ENCODE data around the gene BBS9.

DNA sequence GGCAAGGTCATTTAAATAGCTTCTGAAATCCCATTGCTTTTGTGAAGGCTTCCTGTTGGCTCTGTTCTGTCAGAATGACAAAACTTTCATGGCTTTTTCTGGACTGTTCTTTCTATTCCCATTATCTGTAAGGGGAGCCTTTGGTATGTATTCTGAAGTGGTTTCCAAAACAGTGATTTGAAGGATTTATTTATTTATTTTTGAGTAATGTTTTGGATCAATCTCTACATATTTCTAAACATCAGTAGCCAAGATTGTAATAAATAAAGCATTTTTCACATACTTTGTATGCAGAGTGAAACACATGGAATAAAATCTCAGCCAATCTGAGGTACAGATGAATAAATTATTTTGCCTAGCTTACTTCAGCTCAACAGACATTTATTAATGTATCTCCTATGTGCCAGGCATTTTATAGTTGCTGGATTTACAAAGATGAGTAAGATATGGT lies 121.1 kb downstream of the BBS9 start:
- TF ChIP-seq, protein P1, sequence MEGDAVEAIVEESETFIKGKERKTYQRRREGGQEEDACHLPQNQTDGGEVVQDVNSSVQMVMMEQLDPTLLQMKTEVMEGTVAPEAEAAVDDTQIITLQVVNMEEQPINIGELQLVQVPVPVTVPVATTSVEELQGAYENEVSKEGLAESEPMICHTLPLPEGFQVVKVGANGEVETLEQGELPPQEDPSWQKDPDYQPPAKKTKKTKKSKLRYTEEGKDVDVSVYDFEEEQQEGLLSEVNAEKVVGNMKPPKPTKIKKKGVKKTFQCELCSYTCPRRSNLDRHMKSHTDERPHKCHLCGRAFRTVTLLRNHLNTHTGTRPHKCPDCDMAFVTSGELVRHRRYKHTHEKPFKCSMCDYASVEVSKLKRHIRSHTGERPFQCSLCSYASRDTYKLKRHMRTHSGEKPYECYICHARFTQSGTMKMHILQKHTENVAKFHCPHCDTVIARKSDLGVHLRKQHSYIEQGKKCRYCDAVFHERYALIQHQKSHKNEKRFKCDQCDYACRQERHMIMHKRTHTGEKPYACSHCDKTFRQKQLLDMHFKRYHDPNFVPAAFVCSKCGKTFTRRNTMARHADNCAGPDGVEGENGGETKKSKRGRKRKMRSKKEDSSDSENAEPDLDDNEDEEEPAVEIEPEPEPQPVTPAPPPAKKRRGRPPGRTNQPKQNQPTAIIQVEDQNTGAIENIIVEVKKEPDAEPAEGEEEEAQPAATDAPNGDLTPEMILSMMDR (IDR thresholded peaks at IDR 0.05; ENCODE audit: poor library complexity, severe bottlenecking), result no peak
- TF ChIP-seq MXI1 (conservative IDR thresholded peaks at IDR 0.05; ENCODE audit: poor library complexity, severe bottlenecking) (no peak), EP300 (conservative IDR thresholded peaks at IDR 0.05; ENCODE audit: poor library complexity, severe bottlenecking) (no peak), EZH2 (IDR thresholded peaks at IDR 0.05; ENCODE audit: borderline replicate concordance, insufficient read depth, low read length, poor library complexity, severe bottlenecking) (no peak), POLR2AphosphoS5 (IDR thresholded peaks at IDR 0.05) (no peak), TAF1 (IDR thresholded peaks at IDR 0.05; ENCODE audit: low read depth) (no peak), RAD21 (conservative IDR thresholded peaks at IDR 0.05) (no peak), SMC3 (conservative IDR thresholded peaks at IDR 0.05; ENCODE audit: poor library complexity) (no peak)
- TF ChIP-seq, protein P2, sequence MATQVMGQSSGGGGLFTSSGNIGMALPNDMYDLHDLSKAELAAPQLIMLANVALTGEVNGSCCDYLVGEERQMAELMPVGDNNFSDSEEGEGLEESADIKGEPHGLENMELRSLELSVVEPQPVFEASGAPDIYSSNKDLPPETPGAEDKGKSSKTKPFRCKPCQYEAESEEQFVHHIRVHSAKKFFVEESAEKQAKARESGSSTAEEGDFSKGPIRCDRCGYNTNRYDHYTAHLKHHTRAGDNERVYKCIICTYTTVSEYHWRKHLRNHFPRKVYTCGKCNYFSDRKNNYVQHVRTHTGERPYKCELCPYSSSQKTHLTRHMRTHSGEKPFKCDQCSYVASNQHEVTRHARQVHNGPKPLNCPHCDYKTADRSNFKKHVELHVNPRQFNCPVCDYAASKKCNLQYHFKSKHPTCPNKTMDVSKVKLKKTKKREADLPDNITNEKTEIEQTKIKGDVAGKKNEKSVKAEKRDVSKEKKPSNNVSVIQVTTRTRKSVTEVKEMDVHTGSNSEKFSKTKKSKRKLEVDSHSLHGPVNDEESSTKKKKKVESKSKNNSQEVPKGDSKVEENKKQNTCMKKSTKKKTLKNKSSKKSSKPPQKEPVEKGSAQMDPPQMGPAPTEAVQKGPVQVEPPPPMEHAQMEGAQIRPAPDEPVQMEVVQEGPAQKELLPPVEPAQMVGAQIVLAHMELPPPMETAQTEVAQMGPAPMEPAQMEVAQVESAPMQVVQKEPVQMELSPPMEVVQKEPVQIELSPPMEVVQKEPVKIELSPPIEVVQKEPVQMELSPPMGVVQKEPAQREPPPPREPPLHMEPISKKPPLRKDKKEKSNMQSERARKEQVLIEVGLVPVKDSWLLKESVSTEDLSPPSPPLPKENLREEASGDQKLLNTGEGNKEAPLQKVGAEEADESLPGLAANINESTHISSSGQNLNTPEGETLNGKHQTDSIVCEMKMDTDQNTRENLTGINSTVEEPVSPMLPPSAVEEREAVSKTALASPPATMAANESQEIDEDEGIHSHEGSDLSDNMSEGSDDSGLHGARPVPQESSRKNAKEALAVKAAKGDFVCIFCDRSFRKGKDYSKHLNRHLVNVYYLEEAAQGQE (IDR thresholded peaks at IDR 0.05; ENCODE audit: borderline replicate concordance), result no peak

Data from neural cell (in vitro differentiated cells).